Measurements from ENCODE around the gene ILF3.
"Not testable (repeated sequence)": the region's sequence is repeated elsewhere in the genome, so short reads cannot be mapped to it uniquely, and the experiment has no call there.

ILF3 gene

DNA sequence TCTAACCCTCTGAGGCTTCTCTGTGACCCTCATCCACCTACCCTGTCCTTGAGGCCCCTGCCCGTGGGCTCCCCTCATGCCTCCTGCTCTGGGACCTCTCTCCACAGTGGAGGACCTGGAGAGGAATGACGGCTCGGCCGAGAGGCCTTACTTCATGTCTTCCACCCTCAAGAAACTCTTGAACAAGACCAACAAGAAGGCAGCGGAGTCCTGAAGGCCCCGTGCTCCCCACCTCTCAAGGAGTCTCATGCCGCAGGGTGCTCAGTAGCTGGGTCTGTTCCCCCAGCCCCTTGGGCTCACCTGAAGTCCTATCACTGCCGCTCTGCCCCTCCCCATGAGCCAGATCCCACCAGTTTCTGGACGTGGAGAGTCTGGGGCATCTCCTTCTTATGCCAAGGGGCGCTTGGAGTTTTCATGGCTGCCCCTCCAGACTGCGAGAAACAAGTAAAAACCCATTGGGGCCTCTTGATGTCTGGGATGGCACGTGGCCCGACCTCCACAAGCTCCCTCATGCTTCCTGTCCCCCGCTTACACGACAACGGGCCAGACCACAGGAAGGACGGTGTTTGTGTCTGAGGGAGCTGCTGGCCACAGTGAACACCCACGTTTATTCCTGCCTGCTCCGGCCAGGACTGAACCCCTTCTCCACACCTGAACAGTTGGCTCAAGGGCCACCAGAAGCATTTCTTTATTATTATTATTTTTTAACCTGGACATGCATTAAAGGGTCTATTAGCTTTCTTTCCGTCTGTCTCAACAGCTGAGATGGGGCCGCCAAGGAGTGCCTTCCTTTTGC is 10.8 kb upstream of the ILF3 start:
- DNase-seq = no peak

DNA sequence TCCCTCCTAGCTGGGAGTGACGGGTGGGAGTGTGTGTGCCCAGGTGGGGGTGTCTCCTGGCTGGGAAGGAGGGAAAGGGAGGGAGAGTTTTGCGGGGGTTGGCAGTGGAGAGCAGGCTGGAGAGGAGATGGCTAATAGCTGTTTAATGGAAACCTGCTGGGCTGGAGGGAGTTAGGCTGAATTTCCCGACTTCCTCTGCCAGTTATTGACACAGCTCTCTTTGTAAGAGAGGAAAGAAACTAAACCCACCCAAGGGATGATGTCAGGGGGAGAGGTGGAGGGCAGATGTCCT is 10.2 kb upstream of the ILF3 start:
- no peak for DNase-seq

DNA sequence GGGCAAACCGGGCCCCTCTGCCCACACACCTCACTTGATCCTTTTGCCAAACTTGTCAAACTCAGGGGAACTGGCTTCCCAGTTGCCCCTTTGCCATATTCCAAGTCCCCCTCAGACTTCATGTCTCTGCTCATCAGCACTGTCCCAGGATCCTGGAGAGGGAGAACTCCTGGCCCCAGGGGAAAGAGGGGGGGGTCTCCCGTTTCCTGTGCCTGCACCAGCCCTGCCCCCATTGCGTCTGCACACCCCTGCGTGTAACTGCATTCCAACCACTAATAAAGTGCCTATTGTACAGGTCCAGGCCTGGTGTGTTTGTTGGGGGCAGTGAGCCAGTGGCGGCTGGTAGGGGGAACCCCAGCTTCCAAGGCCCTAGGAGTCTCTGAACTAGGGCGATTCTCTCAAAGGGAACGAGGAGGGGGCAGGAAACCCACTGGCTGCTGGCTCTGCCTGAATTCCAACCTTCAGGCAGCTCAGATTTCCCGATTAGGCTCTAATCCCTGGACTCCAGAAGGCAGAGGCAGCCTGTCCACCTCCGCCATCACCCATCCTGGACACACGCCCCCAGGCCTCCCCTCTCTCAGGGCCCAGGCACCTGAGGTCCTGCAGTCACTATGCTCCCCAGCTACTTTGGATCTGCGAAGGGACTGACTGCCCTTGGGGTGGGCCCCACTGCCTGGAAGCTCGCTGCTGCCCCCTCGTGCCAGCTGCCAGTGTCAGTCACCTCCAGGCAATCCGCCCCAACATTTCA is 9.7 kb upstream of the ILF3 start:
- DNase-seq = peak; percentile 78

DNA sequence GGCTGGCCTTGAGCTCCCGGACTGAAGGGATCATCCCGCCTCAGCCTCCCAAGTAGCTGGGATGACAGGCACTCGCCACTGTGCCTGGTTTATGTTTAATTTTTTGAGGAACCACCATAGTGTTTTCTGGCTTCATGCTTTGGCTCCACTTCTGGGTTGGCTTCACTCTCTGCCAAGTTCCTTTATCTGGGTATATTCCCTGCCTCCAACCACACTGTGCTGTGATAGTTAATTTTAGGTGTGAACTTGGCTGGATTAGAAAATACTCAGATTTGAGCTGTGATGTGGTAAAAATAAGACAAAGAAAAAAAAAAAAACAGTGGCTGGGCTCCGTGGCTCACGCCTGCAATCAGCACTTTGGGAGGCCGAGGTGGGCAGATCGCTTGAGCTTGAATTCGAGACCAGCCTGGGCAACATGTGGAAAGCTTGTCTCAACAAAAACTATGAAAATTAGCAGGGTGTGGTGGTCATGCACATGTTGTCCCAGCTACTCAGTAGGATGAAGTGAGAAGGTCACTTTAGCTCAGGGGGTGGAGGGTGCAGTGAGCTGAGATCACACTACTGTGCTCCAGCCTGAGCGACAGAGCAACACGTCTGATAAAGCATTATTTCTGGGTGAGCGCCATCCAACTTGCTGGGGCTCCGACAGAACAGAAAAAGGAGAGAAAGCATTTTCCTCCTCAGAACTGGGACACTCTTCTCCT is 7.5 kb upstream of the ILF3 start:
- no peak for DNase-seq

DNA sequence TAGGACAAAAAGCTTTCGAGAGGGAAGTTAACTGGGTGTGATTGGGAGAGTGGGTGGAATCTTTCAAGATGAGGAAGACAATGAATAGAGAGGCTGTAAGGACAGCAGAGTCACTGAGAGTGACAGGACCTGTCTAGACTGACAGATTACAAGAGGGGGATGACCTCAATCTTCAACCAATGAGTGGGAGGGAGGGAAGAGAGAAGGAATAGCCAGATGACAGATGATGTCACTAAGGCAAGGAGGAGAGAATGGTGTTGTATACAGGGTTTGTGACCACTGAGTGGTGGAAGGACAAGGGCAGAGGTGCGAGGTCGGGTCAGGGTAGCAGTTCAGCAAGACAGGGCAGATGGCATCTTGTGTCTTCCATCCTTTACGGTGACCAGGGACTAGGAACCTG is 5.8 kb upstream of the ILF3 start:
- DNase-seq = no peak

DNA sequence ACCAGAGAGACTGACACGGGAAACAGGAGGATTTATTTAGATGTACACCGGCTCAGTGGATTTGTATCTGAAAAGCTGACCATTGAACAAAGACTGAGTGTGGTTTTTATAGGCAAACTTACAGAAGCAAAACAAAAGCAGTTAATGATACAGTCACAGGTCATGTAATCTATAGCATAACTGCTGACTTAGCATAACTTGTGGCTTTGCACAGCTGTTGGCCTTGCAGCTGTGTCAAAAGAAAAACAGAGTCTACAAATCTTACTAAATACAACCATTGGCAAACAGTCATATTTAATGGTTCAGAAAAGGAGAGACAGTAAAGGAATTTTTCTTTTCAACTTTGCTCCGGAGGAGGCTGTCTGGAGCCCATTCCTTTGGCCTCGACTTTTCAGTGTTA is 2.3 kb upstream of the ILF3 start:
- no peak for DNase-seq

DNA sequence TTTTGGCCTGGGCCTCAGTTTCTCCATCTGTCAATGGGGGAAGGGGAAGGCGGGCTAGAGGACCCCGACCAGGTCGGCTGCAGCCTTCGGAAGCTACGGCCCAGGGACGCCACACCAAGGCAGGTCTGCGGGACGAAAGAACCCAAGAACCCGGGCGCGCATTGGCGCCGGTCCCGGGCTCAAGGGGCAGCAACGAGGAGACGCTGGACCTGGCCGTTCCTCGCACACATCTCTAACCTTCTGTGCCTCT is 739 bp upstream of the ILF3 start:
- no peak for DNase-seq

DNA sequence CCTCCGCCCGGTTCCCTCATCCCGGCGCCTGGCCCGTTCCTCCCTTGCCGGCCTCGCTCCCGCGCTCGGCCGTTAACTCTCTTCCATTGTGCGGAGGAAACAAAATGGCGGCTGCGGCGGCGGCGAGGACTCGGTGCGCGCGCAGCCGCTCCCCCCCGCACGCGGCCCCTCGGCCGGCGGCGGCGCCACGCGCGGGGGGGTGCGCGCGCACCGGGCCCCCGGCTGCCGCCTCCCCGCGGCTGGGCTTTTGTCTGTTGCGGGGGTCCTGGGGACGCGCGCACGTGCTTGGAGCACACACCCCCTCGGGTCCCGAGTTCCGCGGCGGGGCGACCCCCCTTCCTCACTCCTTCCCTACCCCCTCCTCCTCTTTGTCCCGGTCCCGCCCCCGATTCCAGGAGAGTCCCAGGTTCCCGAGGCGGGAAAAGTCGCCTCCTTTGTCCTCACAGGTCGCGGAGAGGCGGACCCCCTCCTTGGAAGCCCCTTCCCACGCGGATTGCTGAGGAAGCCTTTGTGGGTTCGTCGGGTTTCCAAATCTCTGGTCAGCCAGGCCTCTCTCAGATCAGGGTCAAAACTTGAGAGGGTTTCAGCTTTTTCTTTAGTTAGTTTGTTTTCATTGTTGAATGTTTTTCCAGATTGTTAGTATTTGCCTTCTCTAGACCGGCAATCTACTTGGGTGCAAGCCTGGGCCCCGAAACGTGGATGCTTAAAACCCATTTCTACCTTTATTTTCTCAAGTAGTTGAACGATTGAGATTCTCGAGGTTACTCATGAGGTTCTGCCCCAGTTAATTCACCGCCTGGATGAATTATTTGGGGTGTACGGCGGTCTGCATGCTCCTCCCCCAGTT is 687 bp downstream of the ILF3 start:
- peak; percentile 66 for DNase-seq

DNA sequence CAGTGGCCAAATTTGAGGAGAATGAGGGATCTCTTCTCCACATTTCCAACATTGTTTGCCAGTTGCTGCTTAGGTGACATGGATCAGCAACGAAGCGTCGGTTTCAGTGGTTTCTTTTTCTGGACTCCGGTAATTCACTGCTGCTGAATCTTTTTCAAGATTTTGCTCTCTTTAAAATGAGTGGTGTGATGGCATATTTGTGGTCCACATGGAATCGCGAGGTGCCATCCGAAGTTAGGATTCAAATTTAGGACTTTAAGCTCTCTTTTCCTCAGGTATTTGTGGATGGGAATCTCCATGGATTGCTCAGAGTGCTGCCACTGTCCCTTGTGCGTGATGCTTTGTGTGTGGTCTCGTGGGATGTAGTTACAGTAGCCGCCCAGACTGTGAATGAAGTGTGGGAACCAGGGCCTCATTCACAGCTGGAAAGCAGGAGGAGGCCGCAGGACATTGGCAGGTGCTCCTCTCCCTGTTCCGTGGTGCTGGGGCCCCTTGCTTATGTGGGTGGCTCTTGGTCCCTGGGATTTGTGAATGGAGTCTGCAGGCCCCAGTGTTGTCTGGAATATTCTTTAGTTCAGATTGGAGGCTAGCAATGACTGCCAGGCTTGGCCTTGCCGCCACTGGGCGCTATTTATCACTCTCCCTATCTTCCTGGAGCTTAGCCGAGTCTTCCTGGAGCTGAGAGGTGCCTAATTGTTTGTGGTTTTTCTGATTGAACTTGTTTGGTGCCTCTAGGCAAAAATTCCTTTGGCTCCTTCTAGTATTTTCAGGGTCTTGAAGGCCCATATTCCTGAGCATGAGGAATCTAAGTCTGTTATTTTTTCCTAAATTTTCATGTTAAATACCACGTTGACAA is 1.5 kb downstream of the ILF3 start:
- peak; percentile 6 for DNase-seq

DNA sequence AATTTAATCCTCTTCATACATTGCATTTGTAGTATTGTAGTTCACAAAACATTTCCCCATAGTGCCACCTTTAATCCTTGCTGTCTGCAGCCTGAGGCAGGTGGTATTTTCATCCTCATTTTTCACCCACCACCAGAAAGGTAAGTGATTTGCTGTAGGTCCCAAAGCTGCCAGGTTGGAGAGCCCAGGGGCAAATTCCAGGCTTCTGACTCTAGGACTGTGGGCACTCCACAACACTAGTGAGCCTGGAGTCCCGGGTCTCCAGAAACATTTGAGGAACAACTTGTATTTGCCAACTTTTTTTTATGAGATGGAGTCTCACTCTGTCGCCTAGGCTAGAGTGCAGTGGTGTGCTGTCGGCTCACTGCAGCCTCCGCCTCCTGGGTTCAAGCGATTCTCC is 6.2 kb downstream of the ILF3 start:
- DNase-seq = no peak

DNA sequence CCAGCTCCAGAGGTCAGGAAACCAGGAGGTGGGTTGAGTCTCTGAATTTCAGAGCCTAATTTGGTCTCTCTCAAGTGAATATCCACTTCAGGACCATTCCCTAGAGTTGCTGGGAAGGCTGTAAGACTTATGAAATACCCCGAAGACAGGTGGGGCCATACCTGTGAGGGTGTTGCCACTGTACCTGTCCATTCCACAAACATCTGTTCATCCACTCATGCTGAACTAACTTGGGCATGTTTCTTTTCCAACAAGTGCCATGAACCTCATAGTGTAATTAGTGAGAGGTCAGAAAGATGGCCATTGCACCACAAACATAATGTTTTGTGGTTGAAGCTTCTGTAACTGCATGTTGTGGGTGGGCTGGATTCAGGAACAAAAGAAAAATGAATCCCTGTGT is 7.8 kb downstream of the ILF3 start:
- DNase-seq = no peak

DNA sequence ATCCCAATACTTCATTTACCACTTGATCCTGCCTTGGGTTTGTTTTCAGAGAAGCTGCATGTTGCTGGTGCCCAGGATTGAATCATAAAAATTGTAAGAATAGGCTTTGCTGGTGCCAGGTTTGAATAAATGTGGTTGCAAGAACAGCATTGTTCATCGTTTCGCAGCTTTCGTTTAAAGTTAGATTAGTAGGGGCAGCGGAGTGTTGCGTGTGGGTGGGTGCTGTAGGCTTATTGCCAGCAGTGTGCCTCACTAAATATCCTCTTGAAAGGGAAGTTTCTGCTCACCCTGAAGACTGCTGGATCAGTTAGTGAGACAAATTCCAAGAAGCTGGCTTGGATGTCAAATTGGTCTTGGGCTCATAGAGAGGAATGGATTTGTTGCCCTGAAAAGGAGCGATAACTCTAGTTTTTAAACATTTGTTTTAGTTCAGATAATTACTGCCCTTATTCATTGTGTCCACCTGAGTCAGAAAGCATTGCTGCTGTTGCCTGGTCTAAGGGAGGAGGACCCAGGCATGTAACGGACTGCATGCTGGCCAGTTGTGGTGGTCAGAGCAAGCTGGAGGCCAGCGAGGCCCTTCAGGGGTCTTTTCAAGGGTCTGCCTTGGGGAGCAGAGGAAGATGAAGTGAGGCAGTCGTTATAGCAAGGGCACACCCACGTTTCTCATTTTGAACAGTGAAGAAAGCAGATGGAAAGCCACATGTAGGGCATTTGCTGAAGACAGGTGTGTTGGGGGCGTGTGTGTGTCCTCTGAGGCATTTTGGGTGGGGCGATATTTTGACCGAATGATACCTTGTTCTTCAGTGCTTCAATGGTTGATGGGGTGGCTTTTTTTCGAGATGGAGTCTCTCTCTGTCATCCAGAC is 8.5 kb downstream of the ILF3 start:
- DNase-seq = peak; percentile 9

DNA sequence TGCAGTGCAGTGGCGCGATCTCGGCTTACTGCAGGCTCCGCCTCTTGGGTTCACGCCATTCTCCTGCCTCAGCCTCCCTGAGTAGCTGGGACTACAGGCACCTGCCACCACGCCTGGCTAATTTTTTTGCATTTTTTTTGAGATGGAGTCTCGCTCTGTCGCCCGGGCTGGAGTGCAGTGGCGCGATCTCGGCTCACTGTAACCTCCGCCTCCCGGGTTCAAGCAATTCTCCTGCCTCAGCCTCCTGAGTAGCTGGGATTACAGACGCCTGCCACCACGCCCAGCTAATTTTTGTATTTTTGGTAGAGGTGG is 9.1 kb downstream of the ILF3 start:
- DNase-seq = not testable (repeated sequence)

DNA sequence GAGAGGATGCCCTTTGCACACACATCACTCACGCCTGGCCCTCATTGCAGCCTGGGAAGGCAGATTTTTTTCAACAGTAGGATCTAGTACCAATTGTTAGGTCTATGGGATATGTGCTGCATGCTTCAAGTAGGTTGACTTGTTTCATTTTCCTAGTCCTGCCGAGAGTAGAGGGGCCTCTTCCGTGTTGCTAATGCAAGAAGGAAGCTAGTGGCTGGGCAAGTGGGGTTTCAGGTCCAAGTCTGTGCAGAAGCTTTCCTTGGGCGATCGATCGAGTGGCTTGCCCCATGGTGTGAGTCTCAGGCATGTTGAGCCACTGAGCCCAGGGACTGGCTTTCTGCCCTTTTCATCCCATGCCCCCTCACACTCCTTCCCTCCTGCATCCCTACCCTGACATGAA is 13.7 kb downstream of the ILF3 start:
- DNase-seq = no peak

DNA sequence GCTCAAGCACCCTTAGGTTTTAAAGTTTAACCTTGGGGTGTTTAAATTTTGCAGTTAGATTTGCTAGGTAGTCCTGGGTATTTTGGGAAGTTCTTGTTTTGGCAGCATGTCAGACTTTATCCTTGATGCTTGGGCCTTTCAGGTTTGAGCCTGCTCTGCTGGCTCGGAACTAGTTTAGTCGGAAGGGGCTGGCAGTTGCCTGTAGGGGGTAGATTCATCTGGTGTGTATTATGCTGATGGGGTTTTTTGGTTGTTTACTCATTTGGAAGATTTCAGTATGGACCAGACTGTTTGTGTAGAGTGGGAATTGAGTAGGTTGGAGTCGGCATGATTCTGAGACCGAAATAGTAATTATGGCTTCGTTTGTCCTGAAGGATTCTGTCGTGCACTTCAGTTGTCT is 15.1 kb downstream of the ILF3 start:
- DNase-seq = no peak

DNA sequence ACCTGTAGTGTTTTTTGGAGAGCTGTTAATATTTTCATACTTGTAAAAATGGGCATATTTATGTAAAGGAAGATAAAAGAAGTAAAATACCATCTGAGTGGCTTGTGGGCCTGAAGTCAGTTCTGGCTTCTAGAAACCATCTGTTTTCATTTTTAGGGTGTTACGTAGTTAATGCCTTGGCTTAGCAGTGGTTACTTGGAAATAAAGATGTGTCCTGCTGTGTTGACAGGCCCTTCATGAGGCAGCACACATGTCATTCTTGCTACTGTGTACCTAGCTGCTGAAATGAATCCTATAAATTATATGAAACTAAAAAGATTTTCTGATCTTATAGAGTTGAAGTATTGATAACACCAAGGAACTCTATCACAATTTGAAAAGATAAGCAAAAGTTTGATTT is 16.0 kb downstream of the ILF3 start:
- DNase-seq = no peak

DNA sequence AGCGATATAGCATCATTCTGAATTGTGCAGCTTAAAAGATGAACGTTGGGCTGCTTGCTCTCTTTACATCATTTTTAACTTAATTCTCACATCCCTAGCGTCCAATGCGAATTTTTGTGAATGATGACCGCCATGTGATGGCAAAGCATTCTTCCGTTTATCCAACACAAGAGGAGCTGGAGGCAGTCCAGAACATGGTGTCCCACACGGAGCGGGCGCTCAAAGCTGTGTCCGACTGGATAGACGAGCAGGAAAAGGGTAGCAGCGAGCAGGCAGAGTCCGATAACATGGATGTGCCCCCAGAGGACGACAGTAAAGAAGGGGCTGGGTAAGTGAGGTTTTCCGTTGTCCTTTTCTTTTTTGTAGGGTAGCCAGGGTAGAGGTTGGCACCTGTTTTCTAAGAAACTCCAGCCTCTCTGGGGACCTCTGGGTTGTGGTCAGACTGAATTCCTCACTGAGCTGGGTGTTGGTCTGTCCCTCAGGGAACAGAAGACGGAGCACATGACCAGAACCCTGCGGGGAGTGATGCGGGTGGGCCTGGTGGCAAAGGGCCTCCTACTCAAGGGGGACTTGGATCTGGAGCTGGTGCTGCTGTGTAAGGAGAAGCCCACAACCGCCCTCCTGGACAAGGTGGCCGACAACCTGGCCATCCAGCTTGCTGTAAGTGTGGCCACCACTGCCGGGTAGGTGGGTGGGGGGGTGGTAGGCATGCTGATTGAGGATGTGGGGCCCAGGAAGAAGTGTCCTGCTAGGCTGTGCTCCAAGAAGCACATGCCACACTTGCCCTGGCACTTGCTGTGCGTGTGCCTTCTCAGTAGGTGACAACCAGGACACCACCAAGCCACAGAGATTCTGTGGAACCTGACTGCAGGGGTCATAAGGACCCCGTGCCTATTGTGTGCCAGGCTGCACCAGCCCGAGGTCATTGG is 17.0 kb downstream of the ILF3 start:
- no peak for DNase-seq

DNA sequence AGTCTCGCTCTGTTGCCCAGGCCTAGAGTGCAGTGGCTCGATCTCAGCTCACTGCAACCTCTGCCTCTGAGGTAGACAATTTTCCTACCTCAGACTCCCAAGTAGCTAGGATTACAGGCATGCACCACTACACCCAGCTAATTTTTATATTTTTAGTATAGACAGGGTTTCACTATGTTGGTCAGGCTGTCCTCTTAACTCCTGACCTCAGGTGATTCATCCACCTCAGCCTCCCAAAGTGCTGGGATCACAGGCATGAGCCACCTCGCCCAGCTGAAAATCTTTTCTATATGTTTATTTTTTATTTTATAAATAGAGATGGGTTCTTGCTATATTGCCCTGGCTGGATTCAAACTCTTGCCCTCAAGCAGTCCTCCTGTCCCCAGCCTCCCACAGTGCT is 17.8 kb downstream of the ILF3 start:
- DNase-seq = not testable (repeated sequence)

DNA sequence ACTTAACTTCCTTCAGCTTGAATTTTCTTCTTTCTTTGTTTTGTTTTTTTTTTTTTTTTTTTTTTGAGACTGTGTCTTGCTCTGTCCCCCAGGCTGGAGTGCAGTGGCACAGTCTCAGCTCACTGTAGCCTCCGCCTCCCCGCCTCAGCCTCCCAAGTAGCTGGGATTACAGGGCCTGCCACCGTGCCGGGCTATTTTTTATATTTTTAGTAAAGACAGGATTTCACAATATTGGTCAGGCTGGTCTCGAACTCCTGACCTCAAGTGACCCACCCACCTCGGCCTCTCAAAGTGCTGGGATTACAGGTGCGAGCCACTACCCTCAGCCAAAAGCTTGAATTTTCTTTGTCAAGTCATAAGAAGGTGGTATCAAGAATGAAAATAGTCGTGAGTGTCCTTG is 21.1 kb downstream of the ILF3 start:
- DNase-seq = not testable (repeated sequence)

DNA sequence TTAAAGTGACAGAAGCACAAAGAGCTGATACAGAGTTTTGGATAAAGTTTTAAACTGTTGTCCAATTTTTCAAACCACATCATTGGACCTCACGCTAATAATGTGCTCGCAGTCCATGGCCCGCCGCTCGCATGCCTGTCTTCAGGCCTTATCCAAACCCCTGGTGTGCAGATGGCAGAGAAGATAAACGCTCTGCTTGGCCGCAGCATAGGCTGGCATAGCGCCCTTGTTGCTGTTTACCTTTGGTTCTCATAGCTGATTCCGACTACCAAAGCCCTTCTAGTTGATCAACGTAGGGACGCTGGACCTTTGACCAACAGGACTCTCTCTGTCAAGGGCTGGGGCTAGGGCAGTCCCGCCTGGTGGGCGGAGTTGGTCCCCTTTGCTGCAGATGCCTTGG is 23.6 kb downstream of the ILF3 start:
- no peak for DNase-seq

DNA sequence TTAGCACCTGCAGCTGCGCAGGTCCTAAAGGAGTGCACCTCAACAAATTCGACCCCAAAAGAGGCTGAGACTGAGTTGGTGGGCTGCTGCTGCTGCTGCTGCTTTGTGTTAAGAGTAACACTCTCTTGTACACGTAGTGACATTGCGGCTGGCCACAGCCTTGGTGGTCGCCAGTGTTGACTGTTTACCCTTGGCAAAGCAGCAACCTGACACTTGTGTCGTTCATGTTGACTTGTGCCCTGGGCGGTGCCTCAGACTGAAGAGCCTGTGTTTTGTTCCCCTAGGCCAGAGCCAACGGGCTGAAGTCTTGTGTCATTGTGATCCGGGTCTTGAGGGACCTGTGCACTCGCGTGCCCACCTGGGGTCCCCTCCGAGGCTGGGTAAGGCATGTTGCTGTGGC is 24.7 kb downstream of the ILF3 start:
- no peak for DNase-seq

Data from stimulated activated naive CD4-positive, alpha-beta T cell treated with Interleukin-2 at 50 U/mL for 16 hours (primary cell).